PC-9 (cell line): Measurements from ENCODE around the gene COL4A2.

Source experiments
- EZH2 ChIP-seq: fragments of 200-600 bp; sonication (generic); IDR thresholded peaks from 2 replicates; pipeline ENCODE4 v1.8.0; 2017; ENCODE audit warnings: antibody characterized with exemption, low read depth
- TF ChIP-seq, protein P1 (sequence below): fragments of 200-600 bp; sonication (generic); conservative IDR thresholded peaks from 2 replicates; pipeline ENCODE4 v1.6.1; 2017; ENCODE audit warnings: mixed run types, antibody characterized with exemption, mild to moderate bottlenecking, moderate library complexity

DNA sequence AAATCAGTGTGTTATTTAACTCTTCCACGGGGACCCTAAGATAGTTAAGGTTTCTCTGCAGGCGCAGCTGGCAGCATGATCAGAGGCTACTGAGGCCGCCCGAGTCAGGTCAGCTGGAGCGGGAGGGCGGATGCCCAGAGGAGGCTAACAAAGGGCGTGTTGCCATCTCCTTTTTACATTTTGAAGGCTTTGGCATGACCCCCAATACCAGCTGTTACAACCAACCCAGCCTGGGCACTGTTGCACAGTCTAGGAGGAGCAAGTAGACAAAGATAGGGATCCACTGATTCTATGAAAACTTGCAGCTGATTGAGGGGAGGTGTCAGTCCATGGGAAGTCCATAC, 15.7 kb downstream of the COL4A2 start:
- TF ChIP-seq, protein P1, sequence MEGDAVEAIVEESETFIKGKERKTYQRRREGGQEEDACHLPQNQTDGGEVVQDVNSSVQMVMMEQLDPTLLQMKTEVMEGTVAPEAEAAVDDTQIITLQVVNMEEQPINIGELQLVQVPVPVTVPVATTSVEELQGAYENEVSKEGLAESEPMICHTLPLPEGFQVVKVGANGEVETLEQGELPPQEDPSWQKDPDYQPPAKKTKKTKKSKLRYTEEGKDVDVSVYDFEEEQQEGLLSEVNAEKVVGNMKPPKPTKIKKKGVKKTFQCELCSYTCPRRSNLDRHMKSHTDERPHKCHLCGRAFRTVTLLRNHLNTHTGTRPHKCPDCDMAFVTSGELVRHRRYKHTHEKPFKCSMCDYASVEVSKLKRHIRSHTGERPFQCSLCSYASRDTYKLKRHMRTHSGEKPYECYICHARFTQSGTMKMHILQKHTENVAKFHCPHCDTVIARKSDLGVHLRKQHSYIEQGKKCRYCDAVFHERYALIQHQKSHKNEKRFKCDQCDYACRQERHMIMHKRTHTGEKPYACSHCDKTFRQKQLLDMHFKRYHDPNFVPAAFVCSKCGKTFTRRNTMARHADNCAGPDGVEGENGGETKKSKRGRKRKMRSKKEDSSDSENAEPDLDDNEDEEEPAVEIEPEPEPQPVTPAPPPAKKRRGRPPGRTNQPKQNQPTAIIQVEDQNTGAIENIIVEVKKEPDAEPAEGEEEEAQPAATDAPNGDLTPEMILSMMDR, result no peak
- no peak for TF ChIP-seq EZH2
